Mesangial cell (primary cell): ENCODE data around the gene TH. TPM values are rescaled to one million over a fixed set of nuclear protein-coding genes. Genes with fewer than 3 reads are reported as not detected.

Source experiments
- total RNA-seq: library from RNA; depleted of rRNA; stranded (reverse); fragments of >200 nt; gene quantifications from 2 replicates; pipeline ENCODE4 v1.2.3, GENCODE V29; 2015

TH gene
- 1.6 and 7.1 TPM in 2 replicates for total RNA-seq

GRCh38 chr11:2171591-2172003, at the start of gene TH:
Gene TH (minus strand): TSS chr11:2171815. CDS start chr11:2171786, 29 bp downstream.

GRCh38 chr11:2160736-2161259, 10.8 kb downstream of the TH start, which contains the start of gene INS:
Gene INS (minus strand): TSS chr11:2161209. CDS start chr11:2160971, 238 bp downstream.

GRCh38 chr11:2139123-2139521, 32.5 kb downstream of the TH start, which contains the start of gene IGF2:
Gene IGF2 (minus strand): TSS chr11:2139389. CDS start chr11:2135523, 3,866 bp downstream.

Other genes with a start within 250 kb of the TH start
- gene MRPL23, start 224.5 kb downstream of the TH start, total RNA-seq: 210 and 261 TPM in 2 replicates
- gene H19, start 174.0 kb downstream of the TH start, total RNA-seq: 16.5 and 607 TPM in 2 replicates
- 24.9 and 59.1 TPM in 2 replicates for gene IGF2, start 32.4 kb downstream of the TH start, total RNA-seq
- gene INS, start 10.6 kb downstream of the TH start, total RNA-seq: not detected in 2 replicates
- gene ASCL2, start 98.8 kb upstream of the TH start, total RNA-seq: not detected in 2 replicates
- gene C11orf21, start 130.1 kb upstream of the TH start, total RNA-seq: not detected in 2 replicates
- gene TSPAN32, start 130.2 kb upstream of the TH start, total RNA-seq: not detected in 2 replicates
- 210 and 398 TPM in 2 replicates for gene CD81, start 205.5 kb upstream of the TH start, total RNA-seq
- 55.6 and 55.8 TPM in 2 replicates for gene TSSC4, start 228.9 kb upstream of the TH start, total RNA-seq